CD8-positive, alpha-beta memory T cell (primary cell): ENCODE data around the gene SLC25A51. TPM values are rescaled to one million over a fixed set of nuclear protein-coding genes. Genes with fewer than 3 reads are reported as not detected.

Source experiments
- CTCF ChIA-PET: fragments of 350-600 bp; sonication (Branson Sonifier 250); formaldehyde crosslinking; loops from one replicate; lab custom pipeline; 2021; ENCODE audit warnings: antibody characterized with exemption; lab: Charles Lee
- POLR2A ChIA-PET: fragments of 350-600 bp; sonication (Branson Sonifier 250); formaldehyde crosslinking; loops from one replicate; lab custom pipeline; 2021; ENCODE audit warnings: antibody characterized with exemption; lab: Charles Lee
- DNase-seq, 5 donors: peaks; one replicate each; pipeline versions ENCODE4 v3.0.0 to v3.0.0-alpha.2; 2020 to 2022; ENCODE audit warnings: mixed read lengths in 1 of 5
- H3K27ac ChIP-seq: one replicate; pipeline ENCODE4 v1.7.0; 2013; ENCODE audit warnings: low read depth, mild to moderate bottlenecking, low read length, moderate library complexity
- H3K27me3 ChIP-seq: 2 replicates; pipeline ENCODE4 v1.7.0; 2013; ENCODE audit warnings: low read length, mild to moderate bottlenecking; ENCODE audit not compliant: insufficient read depth, poor library complexity, severe bottlenecking
- H3K36me3 ChIP-seq: 2 replicates; pipeline ENCODE4 v1.7.0; 2013; ENCODE audit warnings: mild to moderate bottlenecking, low read length, moderate library complexity; ENCODE audit not compliant: insufficient read depth
- H3K4me1 ChIP-seq: 2 replicates; pipeline ENCODE4 v1.7.0; 2013; ENCODE audit warnings: mild to moderate bottlenecking, low read length, moderate library complexity; ENCODE audit not compliant: insufficient read depth
- H3K4me3 ChIP-seq: 2 replicates; pipeline ENCODE4 v1.7.0; 2013; ENCODE audit warnings: mild to moderate bottlenecking, low read length
- H3K9me3 ChIP-seq: 2 replicates; pipeline ENCODE4 v1.7.0; 2013; ENCODE audit warnings: mild to moderate bottlenecking, low read length
- H3K27ac Mint-ChIP-seq, 8 donors: one replicate each; pipeline ENCODE4 v1.8.0; 2020 to 2021; ENCODE audit warnings: mixed read lengths in 8 of 8, mild to moderate bottlenecking in 6 of 8, inconsistent platforms in 3 of 8, moderate library complexity in 3 of 8
- H3K27me3 Mint-ChIP-seq, 2 donors: one replicate each; pipeline ENCODE4 v1.8.0; 2020 to 2021; ENCODE audit warnings: mixed read lengths in 2 of 2, mild to moderate bottlenecking in 1 of 2, moderate library complexity in 1 of 2
- H3K36me3 Mint-ChIP-seq, 3 donors: one replicate each; pipeline ENCODE4 v1.8.0; 2020 to 2021; ENCODE audit warnings: mixed read lengths in 3 of 3, inconsistent platforms in 1 of 3, mild to moderate bottlenecking in 1 of 3
- H3K4me1 Mint-ChIP-seq, 3 donors: one replicate each; pipeline ENCODE4 v1.8.0; 2020 to 2021; ENCODE audit warnings: mixed read lengths in 3 of 3, inconsistent platforms in 1 of 3, mild to moderate bottlenecking in 1 of 3
- H3K4me3 Mint-ChIP-seq, 7 donors: one replicate each; pipeline ENCODE4 v1.8.0; 2020 to 2021; ENCODE audit warnings: mixed read lengths in 7 of 7, mild to moderate bottlenecking in 6 of 7, moderate library complexity in 4 of 7, inconsistent platforms in 2 of 7
- H3K9me3 Mint-ChIP-seq, 5 donors: one replicate each; pipeline ENCODE4 v1.8.0; 2020 to 2022; ENCODE audit warnings: mixed read lengths in 5 of 5, mild to moderate bottlenecking in 3 of 5, moderate library complexity in 2 of 5, inconsistent platforms in 1 of 5
- polyA plus RNA-seq: library from polyadenylated mRNA; unstranded; fragments of 300-500 nt; fragmentation: Illumina TruSeq; gene quantifications from one replicate; pipeline ENCODE4 v1.2.3, GENCODE V29; 2021
- total RNA-seq, 2 experiments: library from RNA; stranded (reverse); gene quantifications; one replicate each; pipeline ENCODE4 v1.2.3, GENCODE V29; 2021

SLC25A51 gene, protein sequence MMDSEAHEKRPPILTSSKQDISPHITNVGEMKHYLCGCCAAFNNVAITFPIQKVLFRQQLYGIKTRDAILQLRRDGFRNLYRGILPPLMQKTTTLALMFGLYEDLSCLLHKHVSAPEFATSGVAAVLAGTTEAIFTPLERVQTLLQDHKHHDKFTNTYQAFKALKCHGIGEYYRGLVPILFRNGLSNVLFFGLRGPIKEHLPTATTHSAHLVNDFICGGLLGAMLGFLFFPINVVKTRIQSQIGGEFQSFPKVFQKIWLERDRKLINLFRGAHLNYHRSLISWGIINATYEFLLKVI
- 10 to 100 TPM; 38.5 to 39.8 TPM for total RNA-seq
- polyA plus RNA-seq: 12.9 TPM

DNA sequence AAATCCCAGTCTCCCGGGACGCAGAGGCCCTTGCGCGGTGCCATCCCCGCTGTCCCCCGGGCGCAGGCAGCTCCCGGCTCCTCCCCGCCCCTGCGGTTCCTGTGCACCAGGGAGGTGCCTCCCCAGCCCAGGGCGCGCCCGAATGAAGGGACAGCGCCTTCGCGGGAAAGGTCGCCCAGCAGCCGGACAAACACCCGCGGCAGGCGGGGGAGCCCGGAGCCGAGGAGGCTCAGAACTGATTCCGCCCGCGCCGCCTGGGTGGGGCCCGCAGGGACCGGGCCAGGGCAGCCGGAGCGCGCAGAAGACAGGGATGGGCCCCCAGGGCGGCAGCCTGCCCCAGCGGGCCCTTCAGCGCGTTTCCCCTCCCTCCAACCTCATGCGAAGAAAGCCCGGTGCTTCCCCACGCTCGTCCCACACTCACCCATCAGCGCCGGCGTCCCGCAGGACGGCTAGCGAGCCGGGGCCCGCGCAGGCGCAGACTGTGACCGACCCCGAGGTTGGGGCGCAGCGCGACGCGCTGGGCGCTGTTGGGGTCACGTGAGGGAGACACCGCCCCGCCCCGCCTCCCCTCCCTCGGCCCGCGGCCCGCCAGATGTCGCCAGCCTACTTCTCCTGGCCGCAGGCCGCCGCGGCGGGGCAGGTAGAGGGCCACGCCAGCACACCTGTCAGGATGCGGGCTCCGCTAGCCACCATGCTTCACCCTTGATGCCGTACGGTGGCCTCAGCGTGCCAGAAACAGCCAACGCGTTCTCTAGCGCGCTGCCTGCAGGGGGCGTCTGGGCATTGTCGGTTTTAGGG, at the start of gene SLC25A51:
SLC25A51 (minus strand) TSS at position 481 of the 798 bp plus-strand sequence. CDS start 15,577 bp downstream, outside the sequence.
- Mint-ChIP-seq H3K27me3 (peaks cover 0 to 5% of the 10 kb centered on the region in 2 donors), H3K4me1 (peaks cover 23 to 39% (median 33%) of the 10 kb centered on the region in 3 donors), H3K36me3 (peaks cover 0 to 13% (median 0%) of the 10 kb centered on the region in 3 donors), H3K27ac (peak within 1 kb of the TSS; percentile 91 to 95 (median 94)), H3K9me3 (no peaks in the 10 kb centered on the region), H3K4me3 (peak within 1 kb of the TSS; percentile 88 to 97 (median 90))
- POLR2A ChIA-PET: interaction anchor here (1.2 kb wide), 1 partner anchor 10 kb away, joined by 3 read pairs; no protein-coding TSS in a partner anchor
- H3K27me3 ChIP-seq: no peaks in the 10 kb centered on the region
- CTCF ChIA-PET: interaction anchor here (0.7 to 1.9 kb wide), 4 partner anchors 8 to 166 kb away, joined by 3 to 6 read pairs (median 4); partner anchors contain the start of gene SHB
- no peaks in the 10 kb centered on the region for H3K9me3 ChIP-seq
- peak within 1 kb of the TSS; percentile 64 for H3K27ac ChIP-seq
- H3K4me1 ChIP-seq: peaks cover 24% of the 10 kb centered on the region
- H3K36me3 ChIP-seq: peaks cover 6% of the 10 kb centered on the region
- DNase-seq: peak; percentile 91 to 96 (median 93)
- H3K4me3 ChIP-seq: peak within 1 kb of the TSS; percentile 76

DNA sequence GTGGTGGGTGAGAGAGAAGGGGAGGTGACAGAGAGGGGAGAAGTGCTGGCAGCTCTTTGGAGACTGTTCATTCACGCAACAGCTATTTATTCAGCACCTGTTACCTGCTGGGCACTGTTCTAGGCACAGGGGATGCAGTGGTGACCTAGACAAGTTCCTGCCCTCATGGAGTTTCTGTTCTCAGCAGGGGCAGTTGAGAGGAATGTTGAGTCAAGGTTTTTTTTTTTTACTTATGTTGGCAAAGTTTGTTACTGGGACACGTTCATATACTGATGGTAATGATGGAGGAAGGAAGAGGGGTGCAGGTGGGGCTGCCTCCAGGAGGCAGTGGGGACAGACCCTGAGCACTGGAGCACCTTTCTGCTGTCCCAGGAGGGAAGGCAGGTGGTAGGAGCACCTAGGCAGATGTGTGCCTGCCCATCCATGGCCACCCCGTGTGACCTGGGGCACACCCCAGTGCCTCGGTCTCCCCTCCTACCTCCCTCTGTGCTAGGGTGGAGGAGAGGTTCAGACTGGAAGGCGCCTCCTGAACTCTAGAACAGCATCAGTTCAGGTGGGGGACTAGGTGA, 49.4 kb upstream of the SLC25A51 start:
- Mint-ChIP-seq H3K36me3 (peaks cover 0 to 5% (median 0%) of the 10 kb centered on the region in 3 donors), H3K27ac (peak overlapping the region in 2 of 8 donors; percentile 11 to 60), H3K27me3 (no peaks in the 10 kb centered on the region), H3K9me3 (no peaks in the 10 kb centered on the region), H3K4me1 (peaks cover 0 to 12% (median 2%) of the 10 kb centered on the region in 3 donors), H3K4me3 (no peak overlapping the region)
- Histone ChIP-seq H3K4me1 (no peaks in the 10 kb centered on the region), H3K4me3 (no peak overlapping the region), H3K9me3 (no peaks in the 10 kb centered on the region), H3K36me3 (no peaks in the 10 kb centered on the region), H3K27me3 (no peaks in the 10 kb centered on the region), H3K27ac (peak overlapping the region; percentile 38)
- no peak for DNase-seq
- POLR2A ChIA-PET: no interaction called here
- CTCF ChIA-PET: no interaction called here

DNA sequence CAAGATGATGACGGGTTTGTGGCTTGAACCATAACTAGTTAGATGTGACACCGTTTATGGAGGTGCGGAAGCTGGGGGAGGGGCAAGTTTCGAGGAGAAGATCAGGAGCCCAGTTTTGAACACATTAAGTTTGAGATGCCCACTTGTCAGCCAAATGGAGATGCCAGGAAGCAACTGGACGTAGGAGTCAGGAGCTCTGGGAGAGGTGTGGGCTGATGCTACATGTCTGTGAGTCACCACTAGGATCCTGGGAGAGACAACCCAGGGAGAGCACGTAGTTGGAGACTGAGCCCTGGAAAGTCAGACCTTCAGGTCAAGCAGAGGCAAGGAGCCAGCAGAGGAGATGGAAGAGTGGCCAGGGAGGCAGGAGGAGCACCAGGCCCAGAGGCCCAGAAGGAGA, 48.8 kb upstream of the SLC25A51 start:
- ChIA-PET CTCF (no interaction called here), POLR2A (no interaction called here)
- peaks cover 0 to 5% (median 0%) of the 10 kb centered on the region in 3 donors for H3K36me3 Mint-ChIP-seq
- Histone ChIP-seq H3K27ac (peak overlapping the region; percentile 38), H3K36me3 (no peaks in the 10 kb centered on the region), H3K4me1 (no peaks in the 10 kb centered on the region), H3K27me3 (no peaks in the 10 kb centered on the region), H3K4me3 (no peak overlapping the region), H3K9me3 (no peaks in the 10 kb centered on the region)
- no peaks in the 10 kb centered on the region for H3K9me3 Mint-ChIP-seq
- H3K27ac Mint-ChIP-seq: peak overlapping the region in 1 of 8 donors; percentile 37
- H3K4me3 Mint-ChIP-seq: no peak overlapping the region
- DNase-seq: no peak
- H3K4me1 Mint-ChIP-seq: peaks cover 0 to 12% (median 2%) of the 10 kb centered on the region in 3 donors
- H3K27me3 Mint-ChIP-seq: no peaks in the 10 kb centered on the region

DNA sequence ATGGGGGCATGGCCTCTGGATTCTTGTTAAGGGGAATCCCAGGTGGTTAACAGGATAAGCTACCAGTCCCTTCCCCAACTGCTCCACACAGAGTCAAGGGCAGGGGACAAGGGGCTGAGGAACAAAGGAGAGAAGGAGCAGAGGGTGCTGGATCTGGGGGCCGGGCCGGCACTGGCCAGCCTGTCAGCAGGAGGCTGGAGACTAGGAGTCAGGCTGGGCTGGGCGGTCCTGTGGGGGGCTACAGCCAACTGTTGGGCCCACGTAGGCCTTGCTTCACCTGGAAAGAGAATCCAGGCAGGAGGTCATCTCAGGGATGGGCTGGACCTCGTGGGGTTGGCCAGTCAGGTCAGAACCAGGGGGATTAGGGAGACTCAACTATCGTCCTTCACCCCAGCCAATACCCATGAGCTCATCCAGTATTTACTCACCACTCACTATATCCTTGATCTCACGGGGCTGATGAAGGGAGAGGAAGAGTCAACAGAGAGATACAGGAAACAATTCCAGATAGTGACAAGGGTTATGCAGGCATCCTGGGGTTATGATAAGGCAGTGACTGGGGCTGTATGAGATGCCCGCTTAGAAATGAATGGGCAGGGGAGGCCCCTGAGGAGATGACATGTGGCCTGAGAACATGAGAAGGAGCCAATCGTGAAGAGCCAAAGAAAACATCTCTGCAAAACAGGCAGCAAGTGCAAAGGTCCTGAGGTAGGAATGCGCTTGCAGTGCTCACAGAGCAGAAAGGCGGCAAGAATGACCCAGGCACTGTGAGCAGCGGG, 47.9 kb upstream of the SLC25A51 start:
- Mint-ChIP-seq H3K36me3 (peaks cover 0 to 5% (median 0%) of the 10 kb centered on the region in 3 donors), H3K27me3 (no peaks in the 10 kb centered on the region), H3K4me3 (no peak overlapping the region), H3K9me3 (no peaks in the 10 kb centered on the region), H3K4me1 (peaks cover 0 to 12% (median 2%) of the 10 kb centered on the region in 3 donors), H3K27ac (peak overlapping the region in 1 of 8 donors; percentile 39)
- H3K36me3 ChIP-seq: no peaks in the 10 kb centered on the region
- no peaks in the 10 kb centered on the region for H3K4me1 ChIP-seq
- no peak overlapping the region for H3K4me3 ChIP-seq
- DNase-seq: no peak
- CTCF ChIA-PET: no interaction called here
- POLR2A ChIA-PET: no interaction called here
- no peak overlapping the region for H3K27ac ChIP-seq
- H3K9me3 ChIP-seq: no peaks in the 10 kb centered on the region
- no peaks in the 10 kb centered on the region for H3K27me3 ChIP-seq

DNA sequence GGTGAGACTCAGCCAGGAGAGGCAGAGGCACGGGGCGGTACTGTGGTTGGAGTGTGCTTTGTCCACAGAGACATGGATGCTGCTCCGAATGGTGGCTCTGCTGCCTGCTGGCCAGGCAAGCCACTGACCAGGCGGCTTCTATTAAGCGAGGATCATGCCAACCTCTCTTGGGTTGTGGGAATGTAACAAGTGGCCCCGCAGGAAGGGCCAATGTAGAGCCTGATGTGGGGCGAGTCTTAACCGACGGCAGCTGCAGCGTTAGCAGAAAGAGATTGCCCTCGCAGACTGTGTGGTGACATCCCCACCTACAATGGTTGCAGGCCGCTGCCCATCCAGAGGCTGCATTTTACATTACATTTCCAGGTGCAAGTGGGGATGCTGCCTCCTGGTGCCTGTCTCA, 46.6 kb upstream of the SLC25A51 start:
- Histone ChIP-seq H3K27me3 (no peaks in the 10 kb centered on the region), H3K4me1 (no peaks in the 10 kb centered on the region), H3K36me3 (no peaks in the 10 kb centered on the region), H3K9me3 (no peaks in the 10 kb centered on the region), H3K4me3 (no peak overlapping the region), H3K27ac (no peak overlapping the region)
- POLR2A ChIA-PET: no interaction called here
- no peak for DNase-seq
- H3K4me1 Mint-ChIP-seq: peaks cover 0 to 12% (median 2%) of the 10 kb centered on the region in 3 donors
- no peaks in the 10 kb centered on the region for H3K27me3 Mint-ChIP-seq
- peaks cover 0 to 5% (median 0%) of the 10 kb centered on the region in 3 donors for H3K36me3 Mint-ChIP-seq
- H3K27ac Mint-ChIP-seq: no peak overlapping the region
- H3K9me3 Mint-ChIP-seq: no peaks in the 10 kb centered on the region
- CTCF ChIA-PET: no interaction called here
- no peak overlapping the region for H3K4me3 Mint-ChIP-seq

DNA sequence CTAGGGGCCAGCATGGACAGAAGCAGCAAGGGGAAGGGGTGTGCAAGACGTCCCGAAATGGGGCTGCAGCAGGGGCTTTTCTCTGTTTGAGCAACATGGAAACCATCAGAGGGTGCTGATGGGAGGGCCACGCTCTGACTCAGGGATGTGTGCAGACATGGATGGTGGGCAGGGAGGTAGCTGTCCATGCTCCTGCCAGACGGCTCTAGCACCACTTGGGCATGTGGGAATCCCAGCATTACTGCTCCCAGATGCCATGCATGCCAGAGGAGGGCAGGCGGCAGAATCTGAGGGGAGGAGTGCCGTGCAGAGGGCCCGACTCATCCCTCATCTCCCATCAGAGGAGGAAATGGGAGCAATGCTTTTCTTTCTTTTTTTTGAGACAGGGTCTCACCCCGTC, 45.6 kb upstream of the SLC25A51 start:
- Mint-ChIP-seq H3K36me3 (peaks cover 0 to 5% (median 0%) of the 10 kb centered on the region in 3 donors), H3K27me3 (no peaks in the 10 kb centered on the region), H3K27ac (no peak overlapping the region), H3K4me3 (no peak overlapping the region), H3K9me3 (no peaks in the 10 kb centered on the region), H3K4me1 (peaks cover 0 to 12% (median 2%) of the 10 kb centered on the region in 3 donors)
- Histone ChIP-seq H3K9me3 (no peaks in the 10 kb centered on the region), H3K27ac (no peak overlapping the region), H3K36me3 (no peaks in the 10 kb centered on the region), H3K4me3 (no peak overlapping the region), H3K27me3 (no peaks in the 10 kb centered on the region), H3K4me1 (no peaks in the 10 kb centered on the region)
- ChIA-PET POLR2A (no interaction called here), CTCF (no interaction called here)
- no peak for DNase-seq

DNA sequence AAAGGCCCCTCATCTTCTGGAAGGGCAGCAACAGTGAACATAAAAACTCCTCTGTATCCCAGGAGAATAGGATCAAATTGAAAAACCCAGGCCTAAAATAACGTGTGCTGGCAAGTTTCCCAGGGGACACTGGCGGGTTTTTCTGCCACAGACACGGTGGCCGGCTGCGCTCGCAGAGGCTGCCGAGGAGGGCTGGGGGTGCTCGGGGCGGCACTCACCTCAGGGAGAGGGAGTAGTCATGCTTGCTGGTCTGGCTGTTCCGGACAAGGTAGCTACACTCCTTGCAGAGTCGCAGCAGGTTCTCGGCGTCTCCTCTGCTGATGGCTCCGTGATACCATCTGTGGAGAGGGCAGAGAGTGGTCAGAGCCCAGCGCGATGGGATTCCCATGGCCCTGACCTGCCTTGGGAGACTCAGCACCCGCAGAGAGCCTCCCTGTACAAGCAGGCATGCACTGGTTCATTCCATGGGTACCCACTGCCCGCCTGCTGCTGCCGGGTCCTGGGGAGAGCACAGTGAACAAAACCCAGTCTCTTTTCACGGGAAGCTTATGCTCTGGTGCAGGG, 44.6 kb upstream of the SLC25A51 start:
- H3K27me3 Mint-ChIP-seq: no peaks in the 10 kb centered on the region
- POLR2A ChIA-PET: no interaction called here
- H3K27ac Mint-ChIP-seq: no peak overlapping the region
- Histone ChIP-seq H3K4me3 (no peak overlapping the region), H3K27me3 (no peaks in the 10 kb centered on the region), H3K4me1 (no peaks in the 10 kb centered on the region), H3K9me3 (no peaks in the 10 kb centered on the region), H3K36me3 (no peaks in the 10 kb centered on the region), H3K27ac (no peak overlapping the region)
- peaks cover 0 to 5% (median 0%) of the 10 kb centered on the region in 3 donors for H3K36me3 Mint-ChIP-seq
- no peak for DNase-seq
- H3K4me3 Mint-ChIP-seq: no peak overlapping the region
- CTCF ChIA-PET: no interaction called here
- no peaks in the 10 kb centered on the region for H3K9me3 Mint-ChIP-seq
- H3K4me1 Mint-ChIP-seq: peaks cover 0 to 4% (median under 1%) of the 10 kb centered on the region in 3 donors
